B cell (primary cell): ENCODE results near the gene PREX1. TPM values are rescaled to one million over a fixed set of nuclear protein-coding genes. Genes with fewer than 3 reads are reported as not detected.

ENCODE experiments used
- ATAC-seq: fragments of 200-7000 bp; cut with Tn5 transposase; one replicate; pipeline ENCODE4 v1.10.0; 2021; ENCODE audit warnings: low read depth, mild to moderate bottlenecking, moderate number of reproducible peaks, moderate library complexity
- CTCF ChIA-PET: fragments of 350-600 bp; sonication (Branson Sonifier 250); formaldehyde crosslinking; loops from one replicate; lab custom pipeline; 2021; ENCODE audit warnings: antibody characterized with exemption, inconsistent platforms; lab: Charles Lee
- POLR2A ChIA-PET: fragments of 350-600 bp; sonication (Branson Sonifier 250); formaldehyde crosslinking; loops from one replicate; lab custom pipeline; 2021; ENCODE audit warnings: antibody characterized with exemption; lab: Charles Lee
- DNase-seq: peaks from one replicate; pipeline ENCODE4 v3.0.0; 2013
- H2AFZ ChIP-seq: 2 replicates; pipeline ENCODE4 v1.6.1; 2012; ENCODE audit warnings: mild to moderate bottlenecking, low read depth, low read length; ENCODE audit not compliant: insufficient read depth, poor library complexity, severe bottlenecking
- H3K27ac ChIP-seq, 2 donors: 1 replicate in 1 of 2; 2 replicates in 1 of 2; pipeline ENCODE4 v1.5.1; 2012 to 2013; ENCODE audit warnings: low read length in 2 of 2, mild to moderate bottlenecking in 2 of 2, moderate library complexity in 1 of 2
- H3K27me3 ChIP-seq, 4 experiments: fragments of 200-600 bp in 1 of 4; sonication (generic) in 1 of 4; replicated peaks in 1 of 4; 1 replicate in 2 of 4; 2 replicates in 2 of 4; pipeline versions ENCODE4 v1.6.1 to v1.7.0; 2013 to 2016; ENCODE audit warnings: low read length in 3 of 4, mild to moderate bottlenecking in 2 of 4, mixed read lengths in 1 of 4, moderate library complexity in 1 of 4; ENCODE audit not compliant: insufficient read depth in 4 of 4, control insufficient read depth in 3 of 4; ENCODE audit errors: control extremely low read depth in 1 of 4
- H3K36me3 ChIP-seq, 2 experiments: replicated peaks in 1 of 2; 1 replicate in 1 of 2; 2 replicates in 1 of 2; pipeline versions ENCODE4 v1.6.1 to v1.7.1; 2013; ENCODE audit warnings: low read length in 1 of 2; ENCODE audit not compliant: insufficient read depth in 2 of 2, control insufficient read depth in 1 of 2; ENCODE audit errors: control extremely low read depth in 1 of 2, extremely low read depth in 1 of 2
- H3K4me1 ChIP-seq, 2 donors: fragments of 200-600 bp in 1 of 2; sonication (generic) in 1 of 2; 1 replicate in 1 of 2; 2 replicates in 1 of 2; pipeline versions ENCODE4 v1.5.1 to v1.6.1; 2013 to 2017; ENCODE audit warnings: low read length in 2 of 2; ENCODE audit not compliant: control insufficient read depth in 2 of 2, insufficient read depth in 2 of 2
- H3K4me2 ChIP-seq: replicated peaks from 2 replicates; pipeline ENCODE3; 2012; ENCODE audit warnings: mild to moderate bottlenecking, low read depth, low read length; ENCODE audit not compliant: poor library complexity, severe bottlenecking
- H3K4me3 ChIP-seq, 5 experiments: fragments of 200-600 bp in 1 of 5; sonication (generic) in 1 of 5; 1 replicate in 3 of 5; 2 replicates in 2 of 5; pipeline versions ENCODE4 v1.5.1 to v1.7.0; 2011 to 2016; ENCODE audit warnings: low read length in 4 of 5, mild to moderate bottlenecking in 4 of 5, low read depth in 2 of 5, control low read depth in 1 of 5, moderate library complexity in 1 of 5; ENCODE audit not compliant: insufficient read depth in 1 of 5; ENCODE audit errors: control extremely low read depth in 1 of 5, extremely low read depth in 1 of 5
- H3K79me2 ChIP-seq: fragments of 200-600 bp; sonication (generic); one replicate; pipeline ENCODE4 v1.6.0; 2016; ENCODE audit warnings: low read length; ENCODE audit not compliant: control insufficient read depth, insufficient read depth
- H3K9ac ChIP-seq: fragments of 200-600 bp; sonication (generic); 2 replicates; pipeline ENCODE4 v1.6.1; 2017; ENCODE audit warnings: mild to moderate bottlenecking, low read length, moderate library complexity
- H3K9me3 ChIP-seq, 3 donors: one replicate each; pipeline versions ENCODE4 v1.6.1 to v1.7.1; 2013; ENCODE audit warnings: low read length in 2 of 3; ENCODE audit not compliant: control insufficient read depth in 2 of 3, insufficient read depth in 1 of 3; ENCODE audit errors: control extremely low read depth in 1 of 3
- H4K20me1 ChIP-seq: 2 replicates; pipeline ENCODE4 v1.6.0; 2012; ENCODE audit warnings: mild to moderate bottlenecking, low read length; ENCODE audit not compliant: insufficient read depth, control insufficient read depth, poor library complexity, severe bottlenecking
- H3K27ac Mint-ChIP-seq: one replicate; pipeline ENCODE4 v1.8.0; 2021; ENCODE audit warnings: mixed read lengths
- H3K27me3 Mint-ChIP-seq: one replicate; pipeline ENCODE4 v1.8.0; 2021; ENCODE audit warnings: mixed read lengths
- H3K4me1 Mint-ChIP-seq: one replicate; pipeline ENCODE4 v1.8.0; 2021; ENCODE audit warnings: mixed read lengths
- H3K4me3 Mint-ChIP-seq: one replicate; pipeline ENCODE4 v1.8.0; 2021; ENCODE audit warnings: mixed read lengths
- H3K9me3 Mint-ChIP-seq: one replicate; pipeline ENCODE4 v1.8.0; 2022; ENCODE audit warnings: mixed read lengths; ENCODE audit not compliant: insufficient read depth
- CTCF ChIP-seq: fragments of 200-600 bp; IDR thresholded peaks from one replicate; pipeline ENCODE4 v1.8.0; 2022; ENCODE audit warnings: antibody characterized with exemption, mild to moderate bottlenecking
- EZH2 ChIP-seq: IDR thresholded peaks from 2 replicates; pipeline ENCODE4 v1.6.1; 2012; ENCODE audit warnings: borderline replicate concordance, low read depth, mild to moderate bottlenecking, moderate library complexity, low read length; ENCODE audit not compliant: insufficient read depth, poor library complexity, severe bottlenecking
- WGBS: methylation state at CpG from one replicate; pipeline ENCODE4 v1.1.5; 2013; ENCODE audit warnings: missing lambda C conversion rate; ENCODE audit not compliant: insufficient coverage; 5-methylcytosine and 5-hydroxymethylcytosine counted together
- intact Hi-C: fragments of 100-400 bp; cut with micrococcal nuclease; formaldehyde crosslinking; loops from one replicate; pipeline ENCODE4 v1.10.0; 2022
- polyA plus RNA-seq: library from polyadenylated mRNA; depleted of rRNA; stranded (reverse); fragments of >200 nt; gene quantifications from 2 replicates; pipeline ENCODE4 v1.2.3, GENCODE V29; 2012
- total RNA-seq, 2 donors: library from RNA; stranded (reverse); fragments of 120-200 nt in 1 of 2; gene quantifications; 1 replicate in 1 of 2; 2 replicates in 1 of 2; pipeline versions ENCODE4 v1.2.3 to v1.2.4, GENCODE V29; 2013 to 2022

PREX1 gene
- total and polyA plus RNA-seq, 2 donors (not counting 1 experiment from before 2014, with no cell fraction given) = 79.1 to 99.4 TPM

DNA sequence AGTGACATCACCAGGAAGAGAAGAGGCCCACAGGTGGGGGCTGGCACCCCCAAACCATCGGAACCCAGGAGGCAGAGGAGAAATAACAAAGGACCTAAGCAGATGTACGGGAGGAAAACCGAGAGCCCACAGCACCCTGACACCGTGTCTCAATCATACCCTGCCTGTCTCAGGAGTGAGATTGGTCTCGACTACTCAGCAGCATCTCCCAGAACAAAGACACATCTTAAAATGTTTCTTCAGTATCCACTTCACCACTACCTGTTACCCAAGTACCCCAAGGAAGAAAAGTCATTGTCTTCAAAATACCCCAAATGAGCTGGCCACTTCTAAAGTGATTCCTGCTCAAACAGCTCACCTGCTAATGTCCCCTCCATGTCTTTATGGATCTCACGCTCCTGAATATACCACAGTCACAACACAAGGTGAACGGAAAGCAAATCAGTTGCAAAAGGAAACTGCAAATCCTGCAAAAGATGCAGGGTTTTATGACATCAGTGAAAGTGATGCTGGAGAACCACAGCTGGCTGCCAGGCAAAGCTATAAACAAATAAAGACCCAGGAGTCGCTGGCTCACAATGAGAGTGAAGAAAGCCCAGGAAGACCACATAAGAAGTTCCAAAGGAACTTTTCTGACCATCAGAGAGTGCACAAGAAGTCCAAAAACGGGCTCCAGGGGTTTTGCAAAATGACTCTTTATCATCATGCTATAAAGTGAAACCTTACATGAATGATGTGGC, 44.1 kb downstream of the PREX1 start:
- Mint-ChIP-seq H3K9me3 (peaks cover 6% of the 10 kb centered on the region), H3K4me1 (peaks cover 57% of the 10 kb centered on the region), H3K27ac (no peak overlapping the region), H3K27me3 (no peaks in the 10 kb centered on the region), H3K4me3 (no peak overlapping the region)
- no peak overlapping the region for H2AFZ ChIP-seq
- H3K36me3 ChIP-seq = peaks cover 0 to 6% of the 10 kb centered on the region in 2 experiments
- H3K27ac ChIP-seq = peak overlapping the region; percentile 66 to 78
- H3K9ac ChIP-seq = no peak overlapping the region
- peak; percentile 60 for DNase-seq
- CTCF ChIA-PET = interaction anchor here (1.2 kb wide), 1 partner anchor 8 kb away, joined by 4 read pairs; no protein-coding TSS in a partner anchor
- ATAC-seq = no peak
- POLR2A ChIA-PET = interaction anchor here (0.6 kb wide), 1 partner anchor 10 kb away, joined by 4 read pairs; no protein-coding TSS in a partner anchor
- H3K27me3 ChIP-seq = no peaks in the 10 kb centered on the region
- H3K4me3 ChIP-seq = peak overlapping the region in 1 of 5 experiments; percentile 1
- peaks cover 90% of the 10 kb centered on the region for H3K79me2 ChIP-seq
- H3K4me1 ChIP-seq = peaks cover 80 to 85% of the 10 kb centered on the region in 2 donors
- WGBS = 68% methylated on average over 6 of the region's 9 CpGs
- TF ChIP-seq EZH2 (no peak), CTCF (no peak)
- peak overlapping the region; percentile 63 for H3K4me2 ChIP-seq
- H4K20me1 ChIP-seq = peaks cover 91% of the 10 kb centered on the region
- intact Hi-C loops = loop anchor here (1.0 kb wide), 1 partner anchor 23 kb away; no protein-coding TSS in a partner anchor
- H3K9me3 ChIP-seq = peaks cover 0 to 3% (median 3%) of the 10 kb centered on the region in 3 donors

GRCh38 chr20:48782901-48783308, 44.9 kb downstream of the PREX1 start:
- Histone ChIP-seq H3K79me2 (peaks cover 92% of the 10 kb centered on the region), H3K4me3 (peak overlapping the region in 1 of 5 experiments; percentile 1), H4K20me1 (peaks cover 91% of the 10 kb centered on the region), H3K9me3 (peaks cover 0 to 3% (median 0%) of the 10 kb centered on the region in 3 donors), H3K4me2 (peak overlapping the region; percentile 63), H3K4me1 (peaks cover 74 to 84% of the 10 kb centered on the region in 2 donors), H3K9ac (peak overlapping the region; percentile 31), H3K27me3 (no peaks in the 10 kb centered on the region), H3K36me3 (peaks cover 0 to 6% of the 10 kb centered on the region in 2 experiments), H2AFZ (no peak overlapping the region), H3K27ac (peak overlapping the region; percentile 66 to 78)
- H3K4me1 Mint-ChIP-seq = peaks cover 54% of the 10 kb centered on the region
- intact Hi-C loops = loop anchor here (1.0 kb wide), 1 partner anchor 23 kb away; no protein-coding TSS in a partner anchor
- DNase-seq (peak; percentile 69), ATAC-seq (peak; percentile 62)
- peaks cover 5% of the 10 kb centered on the region for H3K9me3 Mint-ChIP-seq
- WGBS = 53% methylated on average over 3 of the region's 6 CpGs
- no peak overlapping the region for H3K4me3 Mint-ChIP-seq
- POLR2A ChIA-PET = no interaction called here
- no peak overlapping the region for H3K27ac Mint-ChIP-seq
- no peaks in the 10 kb centered on the region for H3K27me3 Mint-ChIP-seq
- TF ChIP-seq CTCF = no peak
- no peak for TF ChIP-seq EZH2
- CTCF ChIA-PET = no interaction called here
